MM.1S (cell line): Measurements from ENCODE around the gene OGFR.
A peak's percentile ranks its signal among the peaks of the same experiment; 100 is the strongest.

Source experiments
- DNase-seq: peaks from one replicate; pipeline ENCODE4 v3.0.0-alpha.2; 2015
- H2AFZ ChIP-seq: fragments of 300-600 bp; sonication (generic); 2 replicates; pipeline ENCODE4 v1.6.0; 2016; ENCODE audit warnings: antibody characterized with exemption, low read length
- H3F3A ChIP-seq: fragments of 300-600 bp; sonication (generic); 2 replicates; pipeline ENCODE4 v1.6.1; 2016; ENCODE audit warnings: mild to moderate bottlenecking, antibody characterized with exemption, low read length, moderate library complexity, mixed read lengths; ENCODE audit not compliant: insufficient read depth
- H3K27ac ChIP-seq: fragments of 300-600 bp; sonication (generic); 2 replicates; pipeline ENCODE4 v1.5.1; 2016; ENCODE audit warnings: mild to moderate bottlenecking, low read length
- H3K27me3 ChIP-seq: fragments of 300-600 bp; sonication (generic); replicated peaks from 2 replicates; pipeline ENCODE4 v1.6.0; 2016; ENCODE audit warnings: low read length; ENCODE audit not compliant: insufficient read depth
- H3K36me3 ChIP-seq: fragments of 300-600 bp; sonication (generic); replicated peaks from 2 replicates; pipeline ENCODE4 v1.6.1; 2016; ENCODE audit warnings: mild to moderate bottlenecking, low read length, mixed read lengths; ENCODE audit not compliant: insufficient read depth
- H3K4me1 ChIP-seq: fragments of 300-600 bp; sonication (generic); 2 replicates; pipeline ENCODE4 v1.6.1; 2016; ENCODE audit warnings: low read length, mixed read lengths
- H3K4me2 ChIP-seq: fragments of 300-600 bp; sonication (generic); 2 replicates; pipeline ENCODE4 v1.6.0; 2016; ENCODE audit warnings: low read depth, low read length
- H3K4me3 ChIP-seq: fragments of 300-600 bp; sonication (generic); 2 replicates; pipeline ENCODE4 v1.5.1; 2016; ENCODE audit warnings: low read length, mixed read lengths
- H3K79me2 ChIP-seq: fragments of 300-600 bp; sonication (generic); 2 replicates; pipeline ENCODE4 v1.6.1; 2016; ENCODE audit warnings: mixed run types, low read length, mixed read lengths
- H3K9ac ChIP-seq: fragments of 300-600 bp; sonication (generic); 2 replicates; pipeline ENCODE4 v1.6.1; 2016; ENCODE audit warnings: low read length, mixed read lengths
- H3K9me2 ChIP-seq: fragments of 300-600 bp; sonication (generic); replicated peaks from 2 replicates; pipeline ENCODE4 v1.6.1; 2016; ENCODE audit warnings: mild to moderate bottlenecking, low read length, mixed read lengths; ENCODE audit not compliant: insufficient read depth
- H3K9me3 ChIP-seq: fragments of 300-600 bp; sonication (generic); replicated peaks from 2 replicates; pipeline ENCODE4 v1.6.1; 2016; ENCODE audit warnings: mild to moderate bottlenecking, low read length, mixed read lengths; ENCODE audit not compliant: insufficient read depth
- H4K20me1 ChIP-seq: fragments of 300-600 bp; sonication (generic); 2 replicates; pipeline ENCODE4 v1.6.1; 2016; ENCODE audit warnings: mild to moderate bottlenecking, low read length, moderate library complexity, mixed read lengths; ENCODE audit not compliant: insufficient read depth
- EZH2 ChIP-seq: fragments of 300-600 bp; sonication (generic); optimal IDR thresholded peaks from 2 replicates; pipeline ENCODE3; 2017; ENCODE audit warnings: low read depth, mild to moderate bottlenecking, antibody characterized with exemption, low read length, mixed read lengths
- EZH2phosphoT487 ChIP-seq: fragments of 300-600 bp; sonication (generic); IDR thresholded peaks from 2 replicates; pipeline ENCODE4 v1.6.1; 2018; ENCODE audit warnings: antibody characterized with exemption, low read length
- TF ChIP-seq, protein P1 (sequence below): fragments of 300-600 bp; sonication (generic); IDR thresholded peaks from 2 replicates; pipeline ENCODE4 v1.5.1; 2016; ENCODE audit warnings: antibody characterized with exemption, low read length, mixed read lengths

The OGFR gene

DNA sequence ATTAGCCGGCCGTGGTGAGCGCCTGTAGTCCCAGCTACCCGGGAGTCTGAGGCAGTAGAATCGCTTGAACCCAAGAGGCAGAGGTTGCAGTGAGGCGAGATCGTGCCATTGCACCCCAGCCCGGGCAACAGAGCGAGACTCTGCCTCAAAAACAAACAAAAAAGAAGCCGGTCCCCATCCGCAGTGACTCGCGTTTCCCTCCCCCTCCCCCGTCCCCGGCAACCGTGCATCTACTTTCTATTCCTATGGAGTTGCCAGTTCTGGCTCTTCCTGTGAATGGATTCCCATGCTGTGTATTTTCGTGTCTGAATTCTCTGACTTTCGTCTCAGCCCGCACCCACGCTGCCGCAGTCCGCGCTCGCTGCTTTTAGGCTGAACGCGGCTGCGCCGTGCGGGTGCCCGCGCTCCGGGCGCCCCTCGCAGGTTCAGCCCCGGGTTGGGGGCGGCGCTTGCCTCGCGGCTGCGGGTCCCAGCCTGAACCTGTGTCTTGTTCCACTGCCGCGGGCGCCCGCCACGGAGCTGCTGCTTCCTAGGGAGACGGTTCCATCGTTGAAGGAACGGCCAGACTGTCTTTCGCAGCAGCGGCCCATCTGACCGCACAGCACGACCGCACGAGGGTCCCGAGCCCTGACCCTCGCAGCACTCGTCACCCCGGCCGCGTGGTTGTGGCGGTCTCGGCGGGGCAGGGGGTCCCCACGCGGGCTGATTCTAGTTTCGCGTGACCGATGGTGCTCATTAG lies 9.4 kb upstream of the OGFR start:
- DNase-seq = peak; percentile 62
- peaks cover 18% of the 10 kb centered on the region for H3F3A ChIP-seq

DNA sequence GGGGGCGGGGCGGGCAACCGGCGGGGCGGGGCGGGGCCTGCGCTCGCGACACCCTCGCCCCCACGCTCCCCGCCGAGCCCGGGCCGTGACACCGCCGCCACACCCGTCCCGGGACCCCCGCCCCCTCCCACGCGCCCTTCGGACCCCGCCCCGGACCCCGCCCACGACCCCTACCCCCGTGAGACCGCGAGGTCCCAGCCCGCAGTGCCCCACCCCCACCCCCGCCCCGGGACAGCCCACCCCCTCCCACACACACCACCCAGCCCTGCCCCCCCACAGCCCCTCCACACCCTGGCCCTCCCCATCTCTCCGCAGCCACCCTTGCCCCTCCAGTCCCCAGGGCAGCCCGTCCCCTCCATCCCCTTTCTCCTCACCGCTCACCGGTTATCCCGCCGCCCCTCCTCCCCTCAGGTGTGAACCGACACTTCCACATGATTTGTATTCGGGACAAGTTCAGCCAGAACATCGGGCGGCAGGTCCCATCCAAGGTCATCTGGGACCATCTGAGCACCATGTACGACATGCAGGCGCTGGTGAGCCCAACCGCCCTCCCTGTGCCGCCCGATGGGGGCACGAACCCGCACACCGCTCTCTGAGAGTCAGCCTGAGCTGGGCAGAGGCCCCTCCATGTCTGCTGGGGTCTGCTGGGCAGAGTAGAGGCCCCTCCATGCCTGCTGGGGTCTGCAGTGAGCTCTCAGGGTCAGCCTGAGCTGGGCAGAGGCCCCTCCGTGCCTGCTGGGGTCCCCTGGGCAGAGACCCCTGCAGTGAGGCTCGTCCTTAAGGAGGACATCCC lies 7.7 kb upstream of the OGFR start:
- peak overlapping the region; percentile 64; the same call in 1 of the 2 replicates for H3K4me2 ChIP-seq
- peaks cover 10% of the 10 kb centered on the region for H3K79me2 ChIP-seq
- H3K4me3 ChIP-seq = peak overlapping the region; percentile 60; the same call in 1 of the 2 replicates
- H4K20me1 ChIP-seq = no peaks in the 10 kb centered on the region
- H3K27me3 ChIP-seq = no peaks in the 10 kb centered on the region
- DNase-seq = no peak
- H3K9ac ChIP-seq = peak overlapping the region; percentile 68; the same call in 1 of the 2 replicates
- no peaks in the 10 kb centered on the region; the same call in 1 of the 2 replicates for H3K36me3 ChIP-seq
- H3K27ac ChIP-seq = no peak overlapping the region
- TF ChIP-seq, protein P1, sequence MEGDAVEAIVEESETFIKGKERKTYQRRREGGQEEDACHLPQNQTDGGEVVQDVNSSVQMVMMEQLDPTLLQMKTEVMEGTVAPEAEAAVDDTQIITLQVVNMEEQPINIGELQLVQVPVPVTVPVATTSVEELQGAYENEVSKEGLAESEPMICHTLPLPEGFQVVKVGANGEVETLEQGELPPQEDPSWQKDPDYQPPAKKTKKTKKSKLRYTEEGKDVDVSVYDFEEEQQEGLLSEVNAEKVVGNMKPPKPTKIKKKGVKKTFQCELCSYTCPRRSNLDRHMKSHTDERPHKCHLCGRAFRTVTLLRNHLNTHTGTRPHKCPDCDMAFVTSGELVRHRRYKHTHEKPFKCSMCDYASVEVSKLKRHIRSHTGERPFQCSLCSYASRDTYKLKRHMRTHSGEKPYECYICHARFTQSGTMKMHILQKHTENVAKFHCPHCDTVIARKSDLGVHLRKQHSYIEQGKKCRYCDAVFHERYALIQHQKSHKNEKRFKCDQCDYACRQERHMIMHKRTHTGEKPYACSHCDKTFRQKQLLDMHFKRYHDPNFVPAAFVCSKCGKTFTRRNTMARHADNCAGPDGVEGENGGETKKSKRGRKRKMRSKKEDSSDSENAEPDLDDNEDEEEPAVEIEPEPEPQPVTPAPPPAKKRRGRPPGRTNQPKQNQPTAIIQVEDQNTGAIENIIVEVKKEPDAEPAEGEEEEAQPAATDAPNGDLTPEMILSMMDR = no peak
- TF ChIP-seq EZH2phosphoT487 = no peak
- TF ChIP-seq EZH2 = no peak
- no peaks in the 10 kb centered on the region for H3K9me3 ChIP-seq
- H2AFZ ChIP-seq = no peak overlapping the region
- H3K9me2 ChIP-seq = no peaks in the 10 kb centered on the region
- H3K4me1 ChIP-seq = peaks cover 11% of the 10 kb centered on the region
- peaks cover 18% of the 10 kb centered on the region for H3F3A ChIP-seq

More for the DNA sequence above, 9.4 kb upstream of the OGFR start:
- H3K4me2 ChIP-seq = peak overlapping the region; percentile 100
- peaks cover 11% of the 10 kb centered on the region for H3K4me1 ChIP-seq
- TF ChIP-seq, protein P1 = no peak
- TF ChIP-seq EZH2 = no peak
- no peak for TF ChIP-seq EZH2phosphoT487
- no peaks in the 10 kb centered on the region for H3K9me2 ChIP-seq
- peak overlapping the region; percentile 95 for H2AFZ ChIP-seq
- H3K9me3 ChIP-seq = no peaks in the 10 kb centered on the region
- peaks cover 10% of the 10 kb centered on the region for H3K79me2 ChIP-seq
- peak overlapping the region; percentile 90 for H3K9ac ChIP-seq
- peak overlapping the region; percentile 91 for H3K4me3 ChIP-seq
- H4K20me1 ChIP-seq = no peaks in the 10 kb centered on the region
- H3K27me3 ChIP-seq = peaks cover 7% of the 10 kb centered on the region
- no peaks in the 10 kb centered on the region; the same call in 1 of the 2 replicates for H3K36me3 ChIP-seq
- peak overlapping the region; percentile 82 for H3K27ac ChIP-seq

DNA sequence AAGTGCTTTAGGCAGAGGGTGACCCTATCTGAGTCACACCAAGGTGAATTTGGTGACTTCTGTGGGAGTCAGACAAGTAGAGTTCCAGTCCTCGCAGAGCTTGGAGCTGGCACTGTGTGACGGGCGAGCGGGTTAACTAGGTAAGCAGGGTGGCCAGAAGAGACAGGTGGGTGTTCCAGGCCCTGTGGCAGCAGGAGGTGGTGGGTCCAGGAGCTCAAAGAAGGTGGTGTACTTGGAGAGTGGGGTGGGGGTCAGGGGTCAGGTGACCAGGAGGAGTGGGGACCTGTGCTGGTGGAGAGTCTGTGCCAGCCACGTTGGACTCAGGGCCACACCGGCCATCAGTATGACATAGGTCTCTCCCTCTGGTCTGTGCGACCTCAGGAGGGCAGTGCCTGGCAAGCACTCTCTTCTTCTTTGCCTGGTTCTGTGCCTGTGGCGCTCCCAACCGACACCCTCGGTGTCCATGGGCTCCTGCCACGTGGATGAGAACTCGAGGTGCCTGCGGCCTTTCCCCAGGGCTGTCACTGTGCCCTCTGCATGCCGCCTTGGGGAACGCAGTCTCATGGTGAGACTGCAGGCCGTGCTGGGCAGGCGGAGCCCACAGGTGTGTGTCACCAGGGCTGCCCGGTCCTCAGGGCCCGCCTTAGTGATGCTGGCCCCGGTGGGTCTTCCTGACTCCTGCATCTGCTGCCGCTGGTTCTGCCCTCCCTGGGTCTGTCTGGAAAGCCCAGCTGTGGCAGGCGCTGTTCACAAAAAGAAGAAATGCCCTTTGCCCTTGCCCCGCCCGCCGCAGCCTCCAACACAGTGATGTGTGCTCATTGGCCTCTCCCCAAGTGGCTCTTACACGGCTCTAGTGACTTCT lies 6.7 kb upstream of the OGFR start:
- H3K9me3 ChIP-seq = no peaks in the 10 kb centered on the region
- no peaks in the 10 kb centered on the region; the same call in 1 of the 2 replicates for H3K36me3 ChIP-seq
- peaks cover 18% of the 10 kb centered on the region for H3F3A ChIP-seq
- H4K20me1 ChIP-seq = no peaks in the 10 kb centered on the region
- no peak overlapping the region for H2AFZ ChIP-seq
- no peak overlapping the region for H3K4me3 ChIP-seq
- H3K27me3 ChIP-seq = no peaks in the 10 kb centered on the region
- no peak for TF ChIP-seq EZH2phosphoT487
- TF ChIP-seq, protein P1 = no peak
- TF ChIP-seq EZH2 = no peak
- no peak for DNase-seq
- H3K79me2 ChIP-seq = peaks cover 10% of the 10 kb centered on the region
- H3K9ac ChIP-seq = no peak overlapping the region
- no peak overlapping the region for H3K4me2 ChIP-seq
- H3K4me1 ChIP-seq = peaks cover 11% of the 10 kb centered on the region
- no peak overlapping the region for H3K27ac ChIP-seq
- H3K9me2 ChIP-seq = no peaks in the 10 kb centered on the region
